GM12865 (cell line): ENCODE measurements around the gene B3GLCT.

Source experiments
- DNase-seq: peaks from one replicate; pipeline ENCODE4 v3.0.0; 2010; ENCODE audit warnings: low read depth
- H3K4me3 ChIP-seq: 2 replicates; pipeline ENCODE4 v1.5.1; 2011; ENCODE audit warnings: mild to moderate bottlenecking, low read depth, low read length, control low read depth
- CTCF ChIP-seq: IDR thresholded peaks from 2 replicates; pipeline ENCODE4 v1.5.1; 2011; ENCODE audit warnings: low read length, control low read depth, low read depth, inconsistent platforms; ENCODE audit not compliant: insufficient read depth; ENCODE audit errors: missing control alignments

Gene B3GLCT

GRCh38 chr13:31234729-31235128 lies 35.0 kb downstream of the B3GLCT start:
- H3K4me3 ChIP-seq, result no peak overlapping the region
- peak; percentile 34 for TF ChIP-seq CTCF
- DNase-seq, result peak; percentile 41

DNA sequence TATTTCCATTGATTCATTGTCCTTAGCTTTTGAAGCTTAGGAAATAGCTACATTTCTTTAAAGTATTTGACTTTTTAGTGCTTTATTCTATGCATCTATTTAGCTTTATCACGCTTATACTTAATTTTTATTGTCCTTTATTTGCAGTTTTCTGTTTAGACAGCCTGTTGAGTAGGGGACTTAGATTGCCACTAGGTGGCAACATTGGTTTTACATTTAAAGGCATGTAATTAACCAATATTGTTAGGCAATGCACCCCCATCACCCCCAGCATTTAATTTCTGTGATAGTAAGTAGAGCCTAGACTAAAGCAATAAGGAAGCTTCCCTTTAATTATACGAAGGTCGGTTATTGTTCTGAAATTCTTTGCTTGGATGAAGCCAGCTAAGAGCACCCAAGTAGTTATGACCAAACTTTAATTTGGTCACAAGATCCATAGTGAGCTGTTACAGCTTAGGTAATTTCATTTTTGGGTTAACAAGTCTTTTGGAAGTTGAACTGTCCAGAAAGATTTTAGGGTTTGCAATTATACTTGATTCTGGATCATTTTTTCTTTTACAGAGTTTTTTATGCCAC lies 36.5 kb downstream of the B3GLCT start:
- no peak overlapping the region for H3K4me3 ChIP-seq
- peak; percentile 52 for TF ChIP-seq CTCF
- peak; percentile 35 for DNase-seq

DNA sequence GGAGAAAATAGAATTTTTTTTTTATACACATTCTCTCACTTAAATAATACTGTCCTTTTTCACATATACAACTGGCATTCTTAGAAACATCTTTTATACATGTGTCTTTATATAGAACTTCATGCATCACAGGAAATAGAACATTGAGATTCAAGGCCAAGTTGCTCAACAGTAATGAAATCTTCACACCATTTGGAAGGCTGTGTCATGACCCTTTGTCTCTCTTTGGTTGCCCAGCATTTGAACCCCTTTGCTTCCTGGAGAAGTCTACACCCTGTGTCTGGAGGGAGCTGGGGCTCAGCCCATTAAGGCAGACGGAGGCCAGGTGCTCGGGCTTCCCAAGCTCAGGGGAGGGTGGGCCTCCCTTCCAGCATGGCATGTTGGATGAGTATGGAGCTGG lies 41.1 kb downstream of the B3GLCT start:
- no peak for TF ChIP-seq CTCF
- H3K4me3 ChIP-seq, result no peak overlapping the region
- DNase-seq, result no peak

DNA sequence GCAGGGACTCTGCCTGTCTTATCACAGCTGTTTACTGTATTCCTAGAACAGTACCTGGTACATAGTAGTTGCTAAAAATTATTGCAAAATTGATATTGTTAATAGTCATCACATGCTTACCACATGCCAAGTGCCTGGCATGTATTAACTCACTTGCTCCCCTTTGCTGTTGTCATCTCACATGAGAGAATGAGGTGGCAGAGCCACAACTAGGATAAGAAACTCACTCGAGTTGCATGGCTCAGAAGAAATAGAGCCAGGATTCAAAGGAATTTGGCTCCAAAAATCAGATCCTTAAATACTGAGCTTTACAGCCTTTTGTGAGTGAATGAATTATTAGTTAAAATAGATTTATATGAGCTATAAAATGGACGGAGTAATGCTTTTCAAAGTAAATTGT lies 42.6 kb downstream of the B3GLCT start:
- no peak for TF ChIP-seq CTCF
- no peak for DNase-seq
- H3K4me3 ChIP-seq, result no peak overlapping the region

- DNase-seq, result no peak
- no peak for TF ChIP-seq CTCF
- no peak overlapping the region for H3K4me3 ChIP-seq
Observed at GRCh38 chr13:31242916-31243315, 43.1 kb downstream of the B3GLCT start.

- no peak overlapping the region for H3K4me3 ChIP-seq
- no peak for TF ChIP-seq CTCF
Observed at GRCh38 chr13:31245598-31246373, 46.0 kb downstream of the B3GLCT start.

More at GRCh38 chr13:31245598-31246373, 46.0 kb downstream of the B3GLCT start:
- DNase-seq, result no peak
